Progenitor cell of endocrine pancreas (in vitro differentiated cells): ENCODE data around the gene IRX5. TPM values are rescaled to one million over a fixed set of nuclear protein-coding genes. Genes with fewer than 3 reads are reported as not detected.

Experiments
- DNase-seq: peaks from one replicate; pipeline ENCODE4 v3.0.0; 2021; ENCODE audit warnings: low spot score; ENCODE audit not compliant: unreplicated experiment
- H3K27ac Mint-ChIP-seq: 2 replicates; pipeline ENCODE4 v1.8.0; 2021; ENCODE audit warnings: mild to moderate bottlenecking, moderate library complexity, mixed read lengths
- H3K27me3 Mint-ChIP-seq: 2 replicates; pipeline ENCODE4 v1.8.0; 2021; ENCODE audit warnings: mixed read lengths
- H3K36me3 Mint-ChIP-seq: 2 replicates; pipeline ENCODE4 v1.8.0; 2022; ENCODE audit warnings: mixed read lengths; ENCODE audit not compliant: insufficient read depth
- H3K4me1 Mint-ChIP-seq: 2 replicates; pipeline ENCODE4 v1.8.0; 2021; ENCODE audit warnings: low read depth, mixed read lengths
- H3K4me3 Mint-ChIP-seq: 2 replicates; pipeline ENCODE4 v1.8.0; 2021; ENCODE audit warnings: low read depth, mild to moderate bottlenecking, moderate library complexity, mixed read lengths
- H3K9me3 Mint-ChIP-seq: 2 replicates; pipeline ENCODE4 v1.8.0; 2021; ENCODE audit warnings: low read depth, mixed read lengths
- CTCF ChIP-seq: fragments of 200-600 bp; sonication (generic); IDR thresholded peaks from one replicate; pipeline ENCODE4 v1.5.0; 2021; ENCODE audit warnings: antibody characterized with exemption, mild to moderate bottlenecking; ENCODE audit not compliant: unreplicated experiment
- total RNA-seq: library from RNA; stranded (reverse); gene quantifications from 2 replicates; pipeline ENCODE4 v1.2.1, GENCODE V29; 2021

Gene IRX5
- total RNA-seq, 1 donor from 2014 or later = 1.2 TPM

- no peak overlapping the region for H3K4me3 Mint-ChIP-seq
- H3K9me3 Mint-ChIP-seq = no peaks in the 10 kb centered on the region
- no peak for DNase-seq
- H3K4me1 Mint-ChIP-seq = peaks cover 7% of the 10 kb centered on the region
- H3K27me3 Mint-ChIP-seq = peaks cover 100% of the 10 kb centered on the region
- H3K36me3 Mint-ChIP-seq = no peaks in the 10 kb centered on the region
- H3K27ac Mint-ChIP-seq = no peak overlapping the region
- no peak for TF ChIP-seq CTCF
Observed at GRCh38 chr16:54940279-54940604, 9.6 kb downstream of the IRX5 start.

GRCh38 chr16:54942353-54942943, 11.8 kb downstream of the IRX5 start:
- no peak overlapping the region for H3K27ac Mint-ChIP-seq
- TF ChIP-seq CTCF = no peak
- H3K4me3 Mint-ChIP-seq = no peak overlapping the region
- H3K36me3 Mint-ChIP-seq = no peaks in the 10 kb centered on the region
- peaks cover 2% of the 10 kb centered on the region for H3K4me1 Mint-ChIP-seq
- no peak for DNase-seq
- H3K9me3 Mint-ChIP-seq = no peaks in the 10 kb centered on the region
- H3K27me3 Mint-ChIP-seq = peaks cover 91% of the 10 kb centered on the region

- Mint-ChIP-seq H3K36me3 (no peaks in the 10 kb centered on the region), H3K4me3 (no peak overlapping the region), H3K4me1 (peaks cover 1% of the 10 kb centered on the region), H3K27ac (no peak overlapping the region), H3K27me3 (peaks cover 91% of the 10 kb centered on the region), H3K9me3 (no peaks in the 10 kb centered on the region)
- no peak for TF ChIP-seq CTCF
- no peak for DNase-seq
Observed at GRCh38 chr16:54944002-54944401, 13.3 kb downstream of the IRX5 start.

- no peaks in the 10 kb centered on the region for H3K36me3 Mint-ChIP-seq
- H3K9me3 Mint-ChIP-seq = no peaks in the 10 kb centered on the region
- peaks cover 90% of the 10 kb centered on the region for H3K27me3 Mint-ChIP-seq
- no peak for DNase-seq
- no peaks in the 10 kb centered on the region for H3K4me1 Mint-ChIP-seq
- no peak overlapping the region for H3K4me3 Mint-ChIP-seq
- TF ChIP-seq CTCF = no peak
- no peak overlapping the region for H3K27ac Mint-ChIP-seq
Observed at GRCh38 chr16:54945063-54945462, 14.4 kb downstream of the IRX5 start.

GRCh38 chr16:54946909-54947308, 16.2 kb downstream of the IRX5 start:
- Mint-ChIP-seq H3K27ac (no peak overlapping the region), H3K4me3 (no peak overlapping the region), H3K9me3 (no peaks in the 10 kb centered on the region), H3K4me1 (no peaks in the 10 kb centered on the region), H3K27me3 (peaks cover 75% of the 10 kb centered on the region), H3K36me3 (no peaks in the 10 kb centered on the region)
- no peak for TF ChIP-seq CTCF
- no peak for DNase-seq
